Mesenteric fat pad (tissue), 1 donor: Measurements from ENCODE around the gene IL17RB. TPM values are rescaled to one million over a fixed set of nuclear protein-coding genes. Genes with fewer than 3 reads are reported as not detected.

Experiments used
- DNase-seq: peaks from one replicate; pipeline ENCODE4 v3.0.0-alpha.2; 2020; ENCODE audit warnings: low spot score
- total RNA-seq: library from RNA; stranded (reverse); fragmentation: NEBNext Ultra II Directional; extraction: Animal tissue kit (Norgen Biotek cat#: 25700); gene quantifications from one replicate; pipeline ENCODE4 v1.2.1, GENCODE V29; 2021
- donor health status: DM: yes; HTN: yes; CAD: no.

Gene IL17RB
- total RNA-seq, 1 donor from 2014 or later, result not detected

- no peak for DNase-seq
These were observed 35.0 kb upstream of the IL17RB start for GRCh38 chr3:53811143-53811927.

- no peak for DNase-seq
These were observed 33.9 kb upstream of the IL17RB start for GRCh38 chr3:53812434-53812833.

GRCh38 chr3:53813229-53813628, 33.1 kb upstream of the IL17RB start:
- DNase-seq, result peak; percentile 24

- peak; percentile 37 for DNase-seq
These were observed 32.5 kb upstream of the IL17RB start for GRCh38 chr3:53813876-53814275.

GRCh38 chr3:53815067-53815466, 31.3 kb upstream of the IL17RB start:
- no peak for DNase-seq

- no peak for DNase-seq
These were observed 30.7 kb upstream of the IL17RB start for GRCh38 chr3:53815651-53816050.

GRCh38 chr3:53816425-53816824, 29.9 kb upstream of the IL17RB start:
- DNase-seq, result no peak

- no peak for DNase-seq
These were observed 29.2 kb upstream of the IL17RB start for GRCh38 chr3:53817211-53817610.

GRCh38 chr3:53817809-53818208, 28.6 kb upstream of the IL17RB start:
- no peak for DNase-seq

- DNase-seq, result no peak
These were observed 27.9 kb upstream of the IL17RB start for GRCh38 chr3:53818221-53819162.

GRCh38 chr3:53819163-53819868, 27.1 kb upstream of the IL17RB start:
- DNase-seq, result peak; percentile 75

- peak; percentile 45 for DNase-seq
These were observed 26.3 kb upstream of the IL17RB start for GRCh38 chr3:53820084-53820483.

GRCh38 chr3:53820756-53821580, 25.4 kb upstream of the IL17RB start:
- DNase-seq, result peak; percentile 75

- DNase-seq, result no peak
These were observed 24.7 kb upstream of the IL17RB start for GRCh38 chr3:53821631-53822121.

- DNase-seq, result peak; percentile 82
These were observed 24.0 kb upstream of the IL17RB start for GRCh38 chr3:53822331-53822741.

- peak; percentile 79 for DNase-seq
These were observed 23.1 kb upstream of the IL17RB start for GRCh38 chr3:53823026-53823955.

GRCh38 chr3:53823956-53824657, 22.3 kb upstream of the IL17RB start:
- peak; percentile 62 for DNase-seq

GRCh38 chr3:53824795-53825194, 21.6 kb upstream of the IL17RB start:
- DNase-seq, result no peak

- no peak for DNase-seq
These were observed 20.3 kb upstream of the IL17RB start for GRCh38 chr3:53826048-53826447.
